Hematopoietic multipotent progenitor cell treated with erythropoietin and hydrocortisone succinate and interleukin-3 and kit ligand, for 15 days (in vitro differentiated cells): ENCODE data around the gene SPTBN4.
A peak's percentile ranks its signal among the peaks of the same experiment; 100 is the strongest.

Experiments
- DNase-seq: peaks from one replicate; pipeline ENCODE4 v3.0.0-alpha.2; 2015; ENCODE audit warnings: low spot score

SPTBN4 gene

DNA sequence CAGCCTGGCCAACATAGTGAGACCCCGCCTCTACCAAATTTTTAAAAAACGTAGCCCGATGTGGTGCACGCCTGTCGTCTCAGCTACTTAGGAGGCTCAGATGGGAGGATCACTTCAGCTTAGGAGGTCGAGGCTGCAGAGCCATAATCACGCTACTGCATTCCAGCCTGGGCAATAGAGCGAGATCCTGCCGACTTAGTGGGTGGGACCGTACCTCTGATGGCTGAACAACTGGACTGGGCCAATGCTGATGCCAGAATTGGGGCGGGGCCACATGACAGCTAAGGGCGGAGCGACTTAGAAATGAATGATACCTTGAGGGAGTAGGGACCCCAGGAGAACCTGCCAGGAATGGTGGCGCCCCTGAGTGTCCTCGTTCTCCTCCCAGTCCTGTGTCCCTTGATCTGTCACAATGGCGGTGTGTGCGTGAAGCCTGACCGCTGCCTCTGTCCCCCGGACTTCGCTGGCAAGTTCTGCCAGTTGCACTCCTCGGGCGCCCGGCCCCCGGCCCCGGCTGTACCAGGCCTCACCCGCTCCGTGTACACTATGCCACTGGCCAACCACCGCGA is 137.9 kb downstream of the SPTBN4 start:
- peak; percentile 44 for DNase-seq

DNA sequence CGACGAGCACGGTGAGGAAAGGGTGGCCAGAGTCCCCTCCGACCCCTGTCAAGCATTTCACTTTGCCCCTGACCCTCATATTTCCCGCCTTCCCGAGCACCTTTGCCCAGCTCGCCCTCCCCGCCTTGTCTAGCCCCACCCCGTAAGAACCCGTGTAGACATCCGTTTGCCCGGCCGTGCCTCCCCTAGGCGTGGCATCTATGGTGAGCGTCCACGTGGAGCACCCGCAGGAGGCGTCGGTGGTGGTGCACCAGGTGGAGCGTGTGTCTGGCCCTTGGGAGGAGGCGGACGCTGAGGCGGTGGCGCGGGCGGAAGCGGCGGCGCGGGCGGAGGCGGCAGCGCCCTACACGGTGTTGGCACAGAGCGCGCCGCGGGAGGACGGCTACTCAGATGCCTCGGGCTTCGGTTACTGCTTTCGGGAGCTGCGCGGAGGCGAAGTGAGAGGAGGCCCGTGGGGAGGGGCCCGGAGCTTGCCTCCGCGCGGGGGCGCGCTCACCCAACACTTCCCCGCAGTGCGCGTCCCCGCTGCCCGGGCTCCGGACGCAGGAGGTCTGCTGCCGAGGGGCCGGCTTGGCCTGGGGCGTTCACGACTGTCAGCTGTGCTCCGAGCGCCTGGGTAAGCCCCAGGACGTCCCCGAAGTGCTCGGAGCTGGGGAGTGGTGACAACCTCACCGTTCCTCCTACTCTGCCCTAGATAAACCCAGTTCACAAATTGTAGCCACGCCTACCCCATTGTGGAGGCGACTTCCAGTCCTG is 138.6 kb downstream of the SPTBN4 start:
- peak; percentile 55 for DNase-seq

DNA sequence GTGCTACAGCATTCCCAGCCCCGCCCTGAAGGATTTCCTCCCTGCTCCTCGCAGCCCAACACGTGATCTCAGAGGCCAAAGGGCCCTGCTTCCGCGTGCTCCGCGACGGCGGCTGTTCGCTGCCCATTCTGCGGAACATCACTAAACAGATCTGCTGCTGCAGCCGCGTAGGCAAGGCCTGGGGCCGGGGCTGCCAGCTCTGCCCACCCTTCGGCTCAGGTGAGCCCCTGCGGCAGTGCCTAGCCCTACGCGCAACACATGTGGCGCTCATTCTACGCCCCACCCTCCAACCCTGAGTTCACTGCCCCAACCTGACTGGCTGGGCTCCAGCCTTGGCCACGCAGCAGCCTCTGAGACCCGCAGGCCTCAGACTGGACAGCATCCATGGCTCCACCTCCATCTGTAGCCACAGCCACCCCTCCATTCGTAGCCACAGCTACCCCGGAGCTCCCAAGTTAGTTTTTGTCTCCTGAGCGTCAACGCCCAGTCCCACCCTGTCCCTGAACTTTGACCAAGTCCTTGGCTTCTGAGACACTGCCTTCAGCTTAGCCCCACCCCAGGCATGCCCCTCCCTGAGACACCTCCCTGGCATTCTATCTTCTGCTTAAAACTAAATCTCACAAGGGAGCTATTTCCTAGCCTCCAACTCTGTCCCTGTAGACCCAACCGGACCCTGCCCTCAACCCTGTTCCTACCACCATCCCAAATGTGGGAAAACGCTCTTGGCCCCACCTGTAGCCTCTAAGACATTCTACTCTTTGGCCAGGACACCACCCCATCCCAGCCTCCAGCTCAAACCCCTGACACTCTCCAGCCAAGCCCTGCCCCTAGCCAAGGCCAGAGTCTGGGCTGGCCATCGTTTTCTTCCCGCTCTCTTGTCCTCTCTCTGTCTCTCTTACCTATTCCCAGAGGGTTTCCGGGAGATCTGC is 140.8 kb downstream of the SPTBN4 start:
- DNase-seq = peak; percentile 49

DNA sequence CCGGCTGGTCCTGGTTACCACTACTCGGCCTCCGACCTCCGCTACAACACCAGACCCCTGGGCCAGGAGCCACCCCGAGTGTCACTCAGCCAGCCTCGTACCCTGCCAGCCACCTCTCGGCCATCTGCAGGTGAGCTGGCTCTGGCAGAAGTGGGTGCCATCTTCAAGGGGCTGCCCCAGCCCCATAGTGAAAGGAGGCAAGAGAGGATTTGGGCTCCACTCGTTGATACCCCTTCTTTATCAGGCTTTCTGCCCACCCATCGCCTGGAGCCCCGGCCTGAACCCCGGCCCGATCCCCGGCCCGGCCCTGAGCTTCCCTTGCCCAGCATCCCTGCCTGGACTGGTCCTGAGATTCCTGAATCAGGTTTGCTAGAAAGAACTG is 141.4 kb downstream of the SPTBN4 start:
- no peak for DNase-seq

DNA sequence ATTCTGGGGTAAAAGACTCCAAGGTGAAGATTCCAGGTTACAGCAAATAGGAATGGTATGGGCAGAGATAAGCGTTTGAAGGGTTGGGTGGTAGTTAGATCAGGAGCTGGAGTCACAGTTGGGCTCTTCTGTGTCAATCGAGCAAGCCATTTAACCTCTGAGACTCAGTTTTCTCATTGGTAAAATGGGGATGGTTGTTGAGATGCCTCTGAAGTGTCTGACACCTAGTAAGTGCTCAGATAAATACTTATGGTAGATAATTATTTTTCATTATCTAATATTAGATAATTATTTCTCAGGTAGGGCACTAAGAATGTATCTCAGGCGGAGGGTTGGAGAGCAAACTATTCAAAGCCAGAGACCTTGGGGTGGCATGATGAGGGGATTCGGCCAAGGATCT is 142.2 kb downstream of the SPTBN4 start:
- no peak for DNase-seq

DNA sequence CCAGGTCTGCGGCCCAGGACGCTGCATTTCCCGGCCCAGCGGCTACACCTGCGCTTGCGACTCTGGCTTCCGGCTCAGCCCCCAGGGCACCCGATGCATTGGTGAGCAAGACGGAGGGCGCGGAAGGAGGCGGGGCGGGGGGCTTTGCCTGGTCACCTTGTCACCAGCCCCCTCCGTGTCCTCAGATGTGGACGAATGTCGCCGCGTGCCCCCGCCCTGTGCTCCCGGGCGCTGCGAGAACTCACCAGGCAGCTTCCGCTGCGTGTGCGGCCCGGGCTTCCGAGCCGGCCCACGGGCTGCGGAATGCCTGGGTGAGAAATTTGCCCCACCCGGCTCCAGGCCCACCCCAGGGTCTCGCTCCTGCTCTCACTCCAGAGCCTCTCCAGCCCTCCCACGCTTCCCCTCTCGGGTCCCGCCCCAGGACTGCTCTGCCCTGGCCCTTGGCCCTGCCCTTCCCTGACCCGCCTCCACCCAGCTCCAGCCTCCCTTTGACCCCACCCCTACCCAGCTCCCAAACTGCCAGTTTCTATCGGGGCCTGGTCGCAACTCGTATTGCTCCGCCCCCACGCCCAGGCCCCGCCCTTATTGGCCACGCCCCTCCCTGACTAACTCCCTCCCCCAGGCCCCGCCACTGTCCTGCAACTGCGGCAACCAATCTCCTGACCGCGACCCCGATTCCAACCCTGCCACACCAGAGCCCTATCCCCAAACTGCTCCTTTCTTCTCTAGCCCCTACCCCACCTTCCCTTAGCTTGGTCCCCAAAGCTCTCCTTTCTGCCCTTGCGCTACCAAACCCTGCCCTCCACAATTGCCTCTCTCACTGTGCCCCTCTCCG is 143.0 kb downstream of the SPTBN4 start:
- DNase-seq = peak; percentile 92

DNA sequence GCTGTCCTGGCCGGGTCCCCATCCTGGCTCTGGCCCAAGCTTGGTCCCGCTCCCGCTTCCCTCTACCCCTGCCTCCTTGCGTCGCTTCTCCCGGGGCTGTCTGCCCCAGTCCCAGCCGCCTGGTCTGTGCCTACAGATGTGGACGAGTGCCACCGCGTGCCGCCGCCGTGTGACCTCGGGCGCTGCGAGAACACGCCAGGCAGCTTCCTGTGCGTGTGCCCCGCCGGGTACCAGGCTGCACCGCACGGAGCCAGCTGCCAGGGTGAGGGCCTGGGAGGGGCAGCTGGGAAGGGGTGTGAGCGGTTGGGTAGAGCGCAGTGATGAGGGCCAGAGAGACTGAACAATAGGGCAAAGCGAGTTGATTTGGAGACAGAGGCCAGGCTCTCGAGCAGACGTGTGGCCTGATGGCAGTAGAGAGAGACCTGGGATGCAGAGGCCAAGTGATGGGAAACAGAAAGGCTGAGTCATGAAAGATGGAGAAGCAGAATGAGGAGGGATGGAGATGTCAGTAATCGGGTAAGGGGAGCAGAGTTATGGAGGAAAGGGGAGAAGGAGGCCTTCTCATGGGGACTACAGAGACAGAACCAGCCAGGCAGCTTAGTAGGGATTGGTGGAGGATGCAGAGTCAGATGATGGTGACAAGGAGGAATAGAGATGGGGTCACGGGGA is 143.7 kb downstream of the SPTBN4 start:
- no peak for DNase-seq

DNA sequence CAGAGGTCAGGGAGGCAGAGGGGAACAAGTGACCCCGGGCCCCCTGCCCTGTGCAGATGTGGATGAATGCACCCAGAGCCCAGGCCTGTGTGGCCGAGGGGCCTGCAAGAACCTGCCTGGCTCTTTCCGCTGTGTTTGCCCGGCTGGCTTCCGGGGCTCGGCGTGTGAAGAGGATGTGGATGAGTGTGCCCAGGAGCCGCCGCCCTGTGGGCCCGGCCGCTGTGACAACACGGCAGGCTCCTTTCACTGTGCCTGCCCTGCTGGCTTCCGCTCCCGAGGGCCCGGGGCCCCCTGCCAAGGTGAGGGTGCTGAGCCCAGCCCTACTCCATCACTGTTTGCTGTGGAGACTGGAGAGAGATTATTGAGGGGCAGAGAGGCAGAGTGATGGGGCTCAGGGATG is 144.3 kb downstream of the SPTBN4 start:
- DNase-seq = no peak

DNA sequence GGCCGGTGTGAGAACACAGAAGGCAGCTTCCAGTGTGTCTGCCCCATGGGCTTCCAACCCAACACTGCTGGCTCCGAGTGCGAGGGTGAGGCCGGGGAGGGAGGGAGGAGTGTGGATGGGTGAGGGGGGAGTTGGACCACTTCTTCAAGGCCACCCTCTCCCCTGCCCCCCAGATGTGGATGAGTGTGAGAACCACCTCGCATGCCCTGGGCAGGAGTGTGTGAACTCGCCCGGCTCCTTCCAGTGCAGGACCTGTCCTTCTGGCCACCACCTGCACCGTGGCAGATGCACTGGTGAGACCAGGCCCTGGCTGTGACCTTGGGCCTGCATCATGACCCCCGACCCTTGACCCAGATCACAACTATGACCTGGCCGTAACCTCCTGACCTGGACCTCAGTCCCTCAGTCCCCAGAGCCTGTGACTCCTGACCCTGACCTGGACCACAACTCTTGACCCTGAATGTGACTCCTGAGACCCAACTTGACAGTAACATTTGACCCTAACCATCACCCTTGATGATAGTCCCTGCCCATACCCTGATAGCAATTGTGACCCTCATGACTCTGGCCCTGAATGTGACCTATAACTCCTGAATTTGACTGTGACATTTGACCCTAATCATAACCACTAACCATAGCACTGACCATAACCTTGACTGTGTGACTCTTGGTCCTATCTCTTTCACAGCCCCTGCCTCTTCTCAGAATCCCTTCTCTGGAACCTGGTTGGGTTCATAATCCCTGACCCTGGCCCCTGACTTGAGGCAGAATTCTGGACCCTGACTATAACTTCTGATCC is 145.3 kb downstream of the SPTBN4 start:
- no peak for DNase-seq

DNA sequence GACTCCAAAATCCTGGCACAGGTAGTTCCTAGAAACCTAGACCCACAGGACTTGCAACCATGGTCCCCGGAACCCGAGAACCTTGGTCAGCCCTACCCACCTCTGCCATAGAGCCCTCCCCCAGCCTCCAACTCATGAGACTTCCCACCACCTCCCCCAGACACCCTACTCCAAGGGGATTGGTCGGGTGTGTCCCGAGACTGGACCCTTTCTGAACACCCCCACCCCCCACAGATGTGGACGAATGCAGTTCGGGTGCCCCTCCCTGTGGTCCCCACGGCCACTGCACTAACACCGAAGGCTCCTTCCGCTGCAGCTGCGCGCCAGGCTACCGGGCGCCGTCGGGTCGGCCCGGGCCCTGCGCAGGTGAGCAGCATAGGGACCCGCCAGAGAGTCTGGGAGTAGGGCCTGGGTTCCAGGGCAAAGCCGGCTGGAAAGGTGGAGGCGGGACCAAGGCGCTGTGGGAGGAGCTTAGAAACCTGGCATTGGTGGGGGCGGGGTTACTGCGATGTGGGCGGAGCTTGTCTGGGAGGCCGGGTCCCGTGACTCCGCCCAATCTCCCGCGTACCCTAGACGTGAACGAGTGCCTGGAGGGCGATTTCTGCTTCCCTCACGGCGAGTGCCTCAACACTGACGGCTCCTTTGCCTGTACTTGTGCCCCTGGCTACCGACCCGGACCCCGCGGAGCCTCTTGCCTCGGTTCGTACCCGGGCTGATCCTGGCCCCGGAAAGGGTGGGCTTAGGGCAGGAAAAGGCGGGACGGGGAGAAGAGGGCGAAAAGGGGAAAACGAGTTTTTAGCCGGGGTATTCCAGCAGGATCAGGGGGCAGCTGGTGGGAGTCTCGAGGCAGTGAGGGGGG is 146.3 kb downstream of the SPTBN4 start:
- peak; percentile 76 for DNase-seq

DNA sequence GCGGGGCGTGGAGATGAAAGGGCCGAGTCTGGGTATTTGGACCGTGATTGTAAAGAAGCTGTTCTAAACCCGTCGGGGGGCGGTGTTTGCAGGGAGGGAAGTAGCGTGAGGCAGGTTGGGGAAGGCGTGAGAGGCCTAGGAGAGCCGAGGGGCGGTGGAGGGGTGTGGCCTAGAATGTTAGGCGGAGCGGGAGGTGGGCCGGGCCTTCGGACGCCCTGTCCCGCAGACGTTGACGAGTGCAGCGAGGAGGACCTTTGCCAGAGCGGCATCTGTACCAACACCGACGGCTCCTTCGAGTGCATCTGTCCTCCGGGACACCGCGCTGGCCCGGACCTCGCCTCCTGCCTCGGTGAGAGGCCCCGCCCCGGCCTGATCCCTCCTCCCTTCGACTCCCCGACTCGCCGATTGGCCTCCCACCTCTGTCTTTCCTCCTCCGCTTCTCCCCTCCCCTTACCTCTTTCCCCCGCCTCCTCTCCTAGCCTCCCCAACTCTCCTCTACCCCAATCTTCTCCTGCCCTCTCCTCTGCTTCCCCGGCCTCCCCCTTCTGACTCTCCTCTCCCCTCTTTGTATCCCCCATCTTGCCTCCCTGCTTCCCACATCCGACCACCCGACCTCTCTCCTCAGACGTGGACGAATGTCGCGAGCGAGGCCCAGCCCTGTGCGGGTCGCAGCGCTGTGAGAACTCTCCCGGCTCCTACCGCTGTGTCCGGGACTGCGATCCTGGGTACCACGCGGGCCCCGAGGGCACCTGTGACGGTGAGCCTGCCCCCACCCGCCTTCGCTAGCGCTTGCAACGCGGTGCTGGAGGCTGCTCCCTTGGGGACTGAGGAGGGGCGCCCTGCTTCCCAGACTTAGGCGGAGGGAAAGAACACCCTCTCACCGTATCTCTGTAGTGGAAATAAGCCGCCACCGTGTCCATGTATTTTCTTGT is 147.2 kb downstream of the SPTBN4 start:
- DNase-seq = peak; percentile 74

DNA sequence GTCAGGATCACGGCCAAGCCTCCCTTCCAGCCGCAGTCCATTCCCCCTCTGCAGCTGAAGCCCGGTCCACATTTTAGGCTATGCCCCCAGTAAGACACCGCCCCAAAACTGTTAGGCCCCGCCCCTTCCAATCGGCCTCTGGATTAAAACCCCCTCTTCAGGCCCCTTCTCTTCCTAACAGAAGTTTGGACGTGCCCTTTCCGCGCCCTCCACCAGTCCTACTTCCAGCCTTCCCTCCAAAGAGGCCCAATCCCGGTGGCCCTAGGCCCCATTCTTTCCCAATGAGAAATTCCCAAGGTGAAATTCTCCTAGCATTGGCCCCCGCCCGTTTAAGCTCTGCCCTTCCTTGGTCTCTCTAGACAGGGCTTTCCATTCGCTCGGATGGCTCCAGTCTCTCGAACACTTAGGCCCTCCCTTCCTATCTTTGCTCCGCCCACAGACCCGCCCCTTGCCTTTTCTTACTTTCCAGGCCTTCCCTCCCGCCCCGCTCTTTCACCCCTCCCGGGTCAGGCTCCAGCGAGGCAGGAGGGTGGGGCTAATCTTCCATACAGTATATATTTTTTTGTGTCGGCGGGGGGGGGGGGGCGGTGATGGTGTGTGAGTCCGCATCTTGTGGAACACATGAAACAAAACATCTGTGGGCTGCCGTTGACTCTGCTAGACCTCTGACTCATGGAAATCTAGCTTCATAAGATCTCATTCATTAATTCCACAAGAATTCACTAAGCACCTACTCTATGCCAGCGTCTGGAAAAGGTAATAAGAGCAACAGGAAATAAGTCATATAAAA is 148.0 kb downstream of the SPTBN4 start:
- peak; percentile 87 for DNase-seq

DNA sequence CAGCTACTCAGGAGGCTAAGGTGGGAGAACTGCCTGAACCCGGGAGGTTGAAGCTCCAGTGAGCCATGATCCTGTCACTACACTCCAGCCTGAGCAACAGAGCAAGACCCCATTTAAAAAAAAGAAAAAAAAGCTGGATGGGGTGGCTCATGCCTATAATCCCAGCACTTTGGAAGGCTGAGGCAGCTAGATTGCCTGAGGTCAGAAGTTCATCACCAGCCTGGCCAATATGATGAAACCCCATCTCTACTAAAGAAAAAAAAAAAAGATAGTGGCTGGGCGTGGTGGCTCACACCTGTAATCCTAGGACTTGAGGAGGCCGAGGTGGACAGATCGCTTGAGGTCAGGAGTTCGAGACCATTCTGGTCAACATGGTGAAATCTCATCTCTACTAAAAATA is 149.4 kb downstream of the SPTBN4 start:
- no peak for DNase-seq

DNA sequence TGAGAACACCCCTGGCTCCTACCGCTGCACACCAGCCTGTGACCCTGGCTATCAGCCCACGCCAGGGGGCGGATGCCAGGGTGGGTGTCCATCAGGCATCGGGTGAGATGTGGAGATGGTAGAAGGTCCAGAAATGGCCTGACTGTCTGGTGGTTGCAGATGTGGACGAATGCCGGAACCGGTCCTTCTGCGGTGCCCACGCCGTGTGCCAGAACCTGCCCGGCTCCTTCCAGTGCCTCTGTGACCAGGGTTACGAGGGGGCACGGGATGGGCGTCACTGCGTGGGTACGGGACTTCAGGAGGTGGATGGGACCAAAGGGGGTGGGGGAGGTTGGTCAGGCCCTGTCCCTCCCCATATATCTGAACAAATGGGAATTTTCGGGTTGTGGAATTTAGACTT is 150.1 kb downstream of the SPTBN4 start:
- DNase-seq = no peak

DNA sequence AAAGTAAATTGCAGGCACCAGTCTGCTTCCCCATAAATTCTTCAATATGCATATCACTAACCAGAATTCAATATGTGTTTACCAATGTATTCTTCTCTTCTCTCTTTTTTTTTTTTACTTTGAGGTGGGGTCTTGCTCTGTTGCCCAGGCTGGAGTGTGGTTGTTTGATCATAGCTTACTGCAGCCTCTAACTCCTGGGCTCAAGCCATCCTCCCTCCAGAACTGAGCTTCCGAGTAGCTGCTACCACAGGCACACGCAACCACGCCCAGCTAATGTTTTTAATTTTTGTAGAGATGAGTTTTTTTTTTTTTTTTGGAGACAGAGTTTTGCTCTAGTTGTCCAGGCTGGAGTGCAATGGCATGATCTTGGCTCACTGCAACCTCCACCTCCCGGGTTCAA is 151.2 kb downstream of the SPTBN4 start:
- no peak for DNase-seq

DNA sequence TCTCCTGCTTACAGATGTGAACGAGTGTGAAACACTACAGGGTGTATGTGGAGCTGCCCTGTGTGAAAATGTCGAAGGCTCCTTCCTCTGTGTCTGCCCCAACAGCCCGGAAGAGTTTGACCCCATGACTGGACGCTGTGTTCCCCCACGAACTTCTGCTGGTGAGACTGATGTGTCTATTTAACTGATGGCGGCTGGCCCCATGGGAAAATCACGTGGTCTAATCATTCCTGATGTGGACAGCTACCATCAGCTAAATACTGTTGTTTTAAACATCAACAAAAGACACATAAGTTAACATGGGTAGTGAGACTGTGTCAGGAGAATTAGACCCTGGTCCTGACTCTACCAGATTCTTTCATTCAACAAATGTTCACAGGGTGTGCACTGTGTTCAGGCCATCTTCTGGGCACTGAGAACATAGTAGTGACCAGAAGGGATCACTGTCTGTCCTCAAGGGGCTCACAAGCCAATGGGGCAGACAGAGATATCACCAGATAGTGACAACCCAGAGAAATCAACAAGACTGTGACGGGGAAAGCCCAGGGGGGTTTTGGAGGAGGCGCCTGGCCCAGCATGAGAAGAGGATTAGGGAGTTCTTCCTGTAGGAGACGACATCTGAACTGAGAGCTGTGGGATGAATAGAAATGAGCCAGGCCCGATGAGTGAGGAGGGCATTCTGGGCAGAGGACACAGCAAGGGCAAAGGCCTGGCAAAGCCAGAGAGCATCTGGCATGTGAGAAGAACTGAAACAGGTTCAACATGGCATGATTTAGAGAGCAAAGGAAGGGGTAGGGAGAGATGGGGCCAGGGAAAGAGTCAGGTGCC is 152.7 kb downstream of the SPTBN4 start:
- DNase-seq = no peak

DNA sequence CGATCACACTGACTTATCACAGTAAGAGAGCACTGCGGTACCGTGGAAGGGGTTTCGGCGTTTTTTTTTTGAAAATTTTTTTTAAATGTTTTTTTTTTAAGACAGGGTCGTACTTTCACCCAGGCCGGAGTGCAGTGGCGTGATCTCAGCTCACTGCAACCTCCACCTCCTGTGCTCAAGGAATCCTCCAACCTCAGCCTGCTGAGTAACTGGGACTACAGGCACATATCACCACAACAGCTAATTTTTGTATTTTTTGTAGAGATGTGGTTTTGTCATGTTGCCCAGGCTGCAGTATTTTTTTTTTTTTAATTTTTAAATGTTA is 153.3 kb downstream of the SPTBN4 start:
- no peak for DNase-seq
